H1 (cell line): ENCODE data around the gene ARPIN. TPM values are rescaled to one million over a fixed set of nuclear protein-coding genes. Genes with fewer than 3 reads are reported as not detected.

Experiments used
- ASH2L ChIP-seq: fragments of 200-600, 300-600 bp; sonication (generic); IDR thresholded peaks from one replicate; pipeline ENCODE4 v1.7.1; 2017; ENCODE audit warnings: low read length
- CTBP2 ChIP-seq: IDR thresholded peaks from 2 replicates; pipeline ENCODE4 v1.7.0; 2011; ENCODE audit warnings: borderline replicate concordance, mild to moderate bottlenecking, moderate library complexity, mixed read lengths, low read length; ENCODE audit not compliant: insufficient read depth, insufficient read length
- GTF2F1 ChIP-seq: IDR thresholded peaks from 2 replicates; pipeline ENCODE4 v1.6.1; 2012; ENCODE audit warnings: low read depth, low read length, improper control_type of control experiment, borderline replicate concordance
- RFX5 ChIP-seq: IDR thresholded peaks from 2 replicates; pipeline ENCODE4 v1.6.1; 2011; ENCODE audit warnings: low read depth, low read length, improper control_type of control experiment, borderline replicate concordance
- TAF7 ChIP-seq: optimal IDR thresholded peaks from 2 replicates; pipeline ENCODE3; 2011; ENCODE audit warnings: low read depth, mild to moderate bottlenecking, inconsistent platforms, low read length, moderate library complexity, borderline replicate concordance
- ZNF274 ChIP-seq: IDR thresholded peaks from 2 replicates; pipeline ENCODE4 v1.7.0; 2012; ENCODE audit warnings: low read length, borderline replicate concordance; ENCODE audit errors: extremely low read depth
- polyA plus RNA-seq, 7 experiments: library from polyadenylated mRNA; depleted of rRNA in 3 of 7; stranded (reverse) in 5 of 7; unstranded in 2 of 7; fragments of >200 nt in 5 of 7; fragments of 200-250 nt in 2 of 7; gene quantifications; 1 replicate in 5 of 7; 2 replicates in 1 of 7; 4 replicates in 1 of 7; pipeline versions ENCODE4 v1.2.1 to v1.2.3, GENCODE V29; 2011 to 2013; ENCODE audit warnings: missing spikeins in 2 of 7, mixed read lengths in 2 of 7
- total RNA-seq: library from RNA; stranded (reverse); fragmentation: NEBNext Ultra II Directional; extraction: Animal tissue kit (Norgen Biotek cat#: 25700); gene quantifications from 2 replicates; pipeline ENCODE4 v1.2.1, GENCODE V29; 2021

Gene ARPIN
- total and polyA plus RNA-seq, 2 of the 8 experiments (the other 6 are each of a cell fraction or from before 2014, with no cell fraction given): 3.1 to 3.9 TPM

GRCh38 chr15:89912674-89913396, at the start of gene ARPIN (continued):
- TF ChIP-seq GTF2F1 (no peak), CTBP2 (no peak), TAF7 (no peak), ZNF274 (no peak), RFX5 (no peak), ASH2L (peak; percentile 82)
